NB4 (cell line): ENCODE data around the gene PORCN.

Experiments used
- DNase-seq: peaks from one replicate; pipeline ENCODE4 v3.0.0; 2010; ENCODE audit warnings: low read depth
- H3K4me3 ChIP-seq: one replicate; pipeline ENCODE4 v1.5.1; 2011; ENCODE audit warnings: mild to moderate bottlenecking, low read depth, low read length, moderate library complexity
- MYC ChIP-seq: IDR thresholded peaks from 2 replicates; pipeline ENCODE4 v1.6.1; 2011; ENCODE audit warnings: low read depth, low read length
- POLR2A ChIP-seq: IDR thresholded peaks from 2 replicates; pipeline ENCODE4 v1.6.1; 2011; ENCODE audit warnings: mild to moderate bottlenecking; ENCODE audit not compliant: insufficient read length; ENCODE audit errors: extremely low read depth
- TF ChIP-seq, protein P1 (sequence below): IDR thresholded peaks from 2 replicates; pipeline ENCODE4 v1.6.1; 2011; ENCODE audit warnings: low read depth, low read length
- TF ChIP-seq, protein P2 (sequence below): IDR thresholded peaks from one replicate; pipeline ENCODE4 v1.5.1; 2012; ENCODE audit warnings: low read depth, low read length

The PORCN gene

GRCh38 chrX:48530736-48531135 lies 21.9 kb downstream of the PORCN start:
- no peak for DNase-seq
- no peak overlapping the region for H3K4me3 ChIP-seq
- TF ChIP-seq MYC: no peak
- TF ChIP-seq, protein P1, sequence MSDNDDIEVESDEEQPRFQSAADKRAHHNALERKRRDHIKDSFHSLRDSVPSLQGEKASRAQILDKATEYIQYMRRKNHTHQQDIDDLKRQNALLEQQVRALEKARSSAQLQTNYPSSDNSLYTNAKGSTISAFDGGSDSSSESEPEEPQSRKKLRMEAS: no peak
- no peak for TF ChIP-seq POLR2A
- TF ChIP-seq, protein P2, sequence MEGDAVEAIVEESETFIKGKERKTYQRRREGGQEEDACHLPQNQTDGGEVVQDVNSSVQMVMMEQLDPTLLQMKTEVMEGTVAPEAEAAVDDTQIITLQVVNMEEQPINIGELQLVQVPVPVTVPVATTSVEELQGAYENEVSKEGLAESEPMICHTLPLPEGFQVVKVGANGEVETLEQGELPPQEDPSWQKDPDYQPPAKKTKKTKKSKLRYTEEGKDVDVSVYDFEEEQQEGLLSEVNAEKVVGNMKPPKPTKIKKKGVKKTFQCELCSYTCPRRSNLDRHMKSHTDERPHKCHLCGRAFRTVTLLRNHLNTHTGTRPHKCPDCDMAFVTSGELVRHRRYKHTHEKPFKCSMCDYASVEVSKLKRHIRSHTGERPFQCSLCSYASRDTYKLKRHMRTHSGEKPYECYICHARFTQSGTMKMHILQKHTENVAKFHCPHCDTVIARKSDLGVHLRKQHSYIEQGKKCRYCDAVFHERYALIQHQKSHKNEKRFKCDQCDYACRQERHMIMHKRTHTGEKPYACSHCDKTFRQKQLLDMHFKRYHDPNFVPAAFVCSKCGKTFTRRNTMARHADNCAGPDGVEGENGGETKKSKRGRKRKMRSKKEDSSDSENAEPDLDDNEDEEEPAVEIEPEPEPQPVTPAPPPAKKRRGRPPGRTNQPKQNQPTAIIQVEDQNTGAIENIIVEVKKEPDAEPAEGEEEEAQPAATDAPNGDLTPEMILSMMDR: no peak

- H3K4me3 ChIP-seq: no peak overlapping the region
- peak; percentile 59 for DNase-seq
- TF ChIP-seq, protein P2: no peak
- TF ChIP-seq, protein P1: no peak
- TF ChIP-seq MYC: no peak
- no peak for TF ChIP-seq POLR2A
These were observed 22.7 kb downstream of the PORCN start for GRCh38 chrX:48531358-48531959.

DNA sequence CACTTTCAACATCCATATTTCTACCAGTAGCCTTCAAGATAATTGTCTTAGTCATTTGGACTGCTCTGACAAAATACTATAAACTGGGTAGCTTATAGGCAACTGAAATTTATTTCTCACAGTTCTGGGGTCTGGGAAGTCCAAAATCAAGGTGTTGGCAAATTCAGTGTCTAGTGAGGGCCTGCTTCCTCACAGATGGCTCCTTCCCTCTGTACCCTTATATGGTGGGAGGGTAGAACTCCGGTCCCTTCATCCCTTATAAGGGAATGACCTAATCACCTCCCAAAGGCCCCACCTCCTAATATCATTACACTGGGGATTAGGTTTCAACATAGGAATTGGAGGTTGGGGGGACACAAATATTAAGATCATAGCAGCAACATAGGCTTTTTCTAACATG lies 23.4 kb downstream of the PORCN start:
- DNase-seq: no peak
- TF ChIP-seq, protein P1: no peak
- TF ChIP-seq MYC (no peak), POLR2A (no peak)
- TF ChIP-seq, protein P2: no peak
- no peak overlapping the region for H3K4me3 ChIP-seq

DNA sequence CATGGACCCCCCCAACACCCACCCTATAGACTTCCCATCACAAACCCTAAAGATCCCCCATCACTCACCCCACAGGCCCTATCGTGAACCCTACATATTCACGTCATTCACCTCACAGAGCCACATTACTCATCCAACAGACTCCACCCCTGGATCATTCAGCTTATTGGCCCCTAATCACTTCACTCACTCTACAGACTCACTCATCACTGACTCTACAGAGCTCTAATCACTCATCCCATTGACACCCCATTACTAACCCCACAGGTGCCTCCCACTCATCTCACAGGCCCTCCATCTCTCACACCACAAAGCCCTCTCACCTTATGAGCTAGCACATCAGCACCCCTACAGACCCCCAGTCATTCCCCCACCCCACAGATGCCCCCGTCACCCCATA lies 24.4 kb downstream of the PORCN start:
- no peak overlapping the region for H3K4me3 ChIP-seq
- TF ChIP-seq, protein P1: no peak
- TF ChIP-seq POLR2A: no peak
- TF ChIP-seq, protein P2: no peak
- TF ChIP-seq MYC: no peak
- no peak for DNase-seq

- peak overlapping the region; percentile 49 for H3K4me3 ChIP-seq
- TF ChIP-seq, protein P1: no peak
- TF ChIP-seq MYC (no peak), POLR2A (no peak)
- TF ChIP-seq, protein P2: no peak
- no peak for DNase-seq
These were observed 30.0 kb downstream of the PORCN start for GRCh38 chrX:48538641-48539344.
